Kidney (tissue), 14 donors: Measurements from ENCODE around the gene EMSY. TPM values are rescaled to one million over a fixed set of nuclear protein-coding genes. Genes with fewer than 3 reads are reported as not detected.
"Not testable (repeated sequence)": the region's sequence is repeated elsewhere in the genome, so short reads cannot be mapped to it uniquely, and the experiment has no call there.

Source experiments
- DNase-seq, 5 donors: peaks; one replicate each; pipeline ENCODE4 v3.0.0-alpha.2; 2013 to 2020
- FAIRE-seq: peaks from 2 replicates; lab custom pipeline; 2012; peaks lifted over from hg19 to GRCh38; lab: Jason Lieb, UNC
- H3K27ac ChIP-seq, 2 donors: one replicate each; pipeline ENCODE4 v1.7.0; 2013; ENCODE audit warnings: low read depth in 2 of 2, low read length in 2 of 2, inconsistent platforms in 1 of 2
- H3K27me3 ChIP-seq: one replicate; pipeline ENCODE4 v1.7.1; 2013; ENCODE audit warnings: low read length, inconsistent platforms; ENCODE audit not compliant: control insufficient read depth, insufficient read depth
- H3K36me3 ChIP-seq, 3 donors: one replicate each; pipeline versions ENCODE4 v1.7.0 to v1.7.1; 2013; ENCODE audit warnings: low read length in 3 of 3, control low read depth in 1 of 3, inconsistent platforms in 1 of 3; ENCODE audit not compliant: insufficient read depth in 3 of 3, control insufficient read depth in 2 of 3
- H3K4me1 ChIP-seq, 3 donors: one replicate each; pipeline versions ENCODE4 v1.7.0 to v1.7.1; 2013; ENCODE audit warnings: low read length in 3 of 3, inconsistent platforms in 1 of 3, low read depth in 1 of 3; ENCODE audit not compliant: control insufficient read depth in 2 of 3, insufficient read depth in 2 of 3
- H3K4me3 ChIP-seq, 3 donors: one replicate each; pipeline versions ENCODE4 v1.7.0 to v1.8.1; 2013; ENCODE audit warnings: low read length in 3 of 3, control low read depth in 1 of 3, inconsistent platforms in 1 of 3
- H3K9ac ChIP-seq, 3 donors: one replicate each; pipeline versions ENCODE4 v1.7.0 to v1.7.1; 2013; ENCODE audit warnings: low read length in 3 of 3, control low read depth in 1 of 3, inconsistent platforms in 1 of 3
- H3K9me3 ChIP-seq, 3 donors: one replicate each; pipeline versions ENCODE4 v1.7.0 to v1.7.1; 2013; ENCODE audit warnings: low read length in 3 of 3, control low read depth in 1 of 3, inconsistent platforms in 1 of 3; ENCODE audit not compliant: control insufficient read depth in 2 of 3, insufficient read depth in 1 of 3
- intact Hi-C: fragments of 100-400 bp; cut with DNase I; formaldehyde crosslinking; loops from one replicate; pipeline ENCODE4 v1.11.1; 2022
- polyA plus RNA-seq: library from polyadenylated mRNA; stranded (reverse); fragments of 350-450 nt; fragmentation: Illumina TruSeq; extraction: RNeasy Lipid Tissue Mini Kit (QIAGEN cat#74804); gene quantifications from one replicate; pipeline ENCODE4 v1.2.3, GENCODE V29; 2014; ENCODE audit warnings: low read depth, low replicate concordance; ENCODE audit not compliant: insufficient read depth
- total RNA-seq: library from RNA; stranded (reverse); fragmentation: NEBNext Ultra II Directional; extraction: Animal tissue kit (Norgen Biotek cat#: 25700); gene quantifications from one replicate; pipeline ENCODE4 v1.2.1, GENCODE V29; 2021
- TF ChIP-seq, protein P1 (sequence below): IDR thresholded peaks from 3 replicates; pipeline ENCODE4 v1.5.1; 2012; ENCODE audit warnings: mild to moderate bottlenecking, moderate library complexity, borderline replicate concordance; ENCODE audit not compliant: insufficient read depth; ENCODE audit errors: extremely low read depth
- donor health status: control.
- donor health status: control.
- donor health status: control.
- donor health status: control.
- donor health status: control.
- donor health status: DM: yes; HTN: yes; CAD: no.
- donor health status: Normal renal cell carcinoma (clear cell type).

The EMSY gene
- total and polyA plus RNA-seq, 2 donors from 2014 or later: 7.5 to 22.2 TPM

DNA sequence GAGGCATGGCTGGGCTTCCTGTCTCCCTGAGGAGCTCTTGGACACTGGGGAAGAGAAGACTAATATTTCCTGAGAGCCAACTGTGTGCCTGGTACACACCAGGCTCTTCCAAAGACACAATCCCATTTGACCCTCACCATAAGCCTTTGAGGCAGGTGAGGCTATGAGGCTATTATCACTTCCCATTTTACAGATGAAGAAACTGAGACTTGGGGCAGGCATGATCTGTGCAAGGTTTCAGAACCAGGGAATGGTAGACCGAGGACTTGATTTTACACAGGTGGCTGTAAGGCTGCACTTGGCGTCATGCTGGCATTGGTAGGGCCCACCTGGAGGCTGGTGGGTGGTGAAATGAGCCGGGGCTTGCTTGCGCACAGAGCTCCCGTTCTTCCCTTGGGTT is 134.9 kb downstream of the EMSY start:
- TF ChIP-seq, protein P1, sequence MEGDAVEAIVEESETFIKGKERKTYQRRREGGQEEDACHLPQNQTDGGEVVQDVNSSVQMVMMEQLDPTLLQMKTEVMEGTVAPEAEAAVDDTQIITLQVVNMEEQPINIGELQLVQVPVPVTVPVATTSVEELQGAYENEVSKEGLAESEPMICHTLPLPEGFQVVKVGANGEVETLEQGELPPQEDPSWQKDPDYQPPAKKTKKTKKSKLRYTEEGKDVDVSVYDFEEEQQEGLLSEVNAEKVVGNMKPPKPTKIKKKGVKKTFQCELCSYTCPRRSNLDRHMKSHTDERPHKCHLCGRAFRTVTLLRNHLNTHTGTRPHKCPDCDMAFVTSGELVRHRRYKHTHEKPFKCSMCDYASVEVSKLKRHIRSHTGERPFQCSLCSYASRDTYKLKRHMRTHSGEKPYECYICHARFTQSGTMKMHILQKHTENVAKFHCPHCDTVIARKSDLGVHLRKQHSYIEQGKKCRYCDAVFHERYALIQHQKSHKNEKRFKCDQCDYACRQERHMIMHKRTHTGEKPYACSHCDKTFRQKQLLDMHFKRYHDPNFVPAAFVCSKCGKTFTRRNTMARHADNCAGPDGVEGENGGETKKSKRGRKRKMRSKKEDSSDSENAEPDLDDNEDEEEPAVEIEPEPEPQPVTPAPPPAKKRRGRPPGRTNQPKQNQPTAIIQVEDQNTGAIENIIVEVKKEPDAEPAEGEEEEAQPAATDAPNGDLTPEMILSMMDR: no peak
- no peak overlapping the region for H3K4me3 ChIP-seq
- H3K27ac ChIP-seq: peak overlapping the region; percentile 88 to 94
- peaks cover 3 to 15% (median 13%) of the 10 kb centered on the region in 3 donors for H3K4me1 ChIP-seq
- H3K36me3 ChIP-seq: no peaks in the 10 kb centered on the region
- FAIRE-seq (no peak), DNase-seq (peak in 1 of 5 donors; percentile 60)
- no peaks in the 10 kb centered on the region for H3K9me3 ChIP-seq
- no peaks in the 10 kb centered on the region for H3K27me3 ChIP-seq
- peak overlapping the region in 1 of 3 donors; percentile 48 for H3K9ac ChIP-seq
- intact Hi-C loops: no loop called here

DNA sequence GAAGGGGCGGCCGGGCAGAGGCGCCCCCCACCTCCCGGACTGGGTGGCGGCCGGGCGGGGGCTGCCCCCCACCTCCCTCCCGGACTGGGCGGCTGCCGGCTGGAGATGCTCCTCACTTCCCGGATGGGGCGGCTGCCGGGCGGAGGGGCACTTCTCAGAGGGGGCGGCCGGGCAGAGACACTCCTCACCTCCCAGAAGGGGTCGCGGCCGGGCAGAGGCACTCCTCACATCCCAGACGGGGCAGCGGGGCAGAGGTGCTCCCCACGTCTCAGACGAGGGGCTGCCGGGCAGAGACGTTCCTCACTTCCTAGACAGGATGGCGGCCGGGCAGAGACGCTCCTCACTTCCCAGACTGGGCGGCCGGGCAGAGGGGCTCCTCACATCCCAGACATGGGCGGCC is 137.7 kb downstream of the EMSY start:
- H3K27me3 ChIP-seq, H3K4me3 ChIP-seq, intact Hi-C loops, H3K9me3 ChIP-seq, DNase-seq, H3K27ac ChIP-seq, H3K9ac ChIP-seq, FAIRE-seq, H3K36me3 ChIP-seq: not testable (repeated sequence)
- H3K4me1 ChIP-seq: peaks cover 3 to 14% (median 7%) of the 10 kb centered on the region in 3 donors

DNA sequence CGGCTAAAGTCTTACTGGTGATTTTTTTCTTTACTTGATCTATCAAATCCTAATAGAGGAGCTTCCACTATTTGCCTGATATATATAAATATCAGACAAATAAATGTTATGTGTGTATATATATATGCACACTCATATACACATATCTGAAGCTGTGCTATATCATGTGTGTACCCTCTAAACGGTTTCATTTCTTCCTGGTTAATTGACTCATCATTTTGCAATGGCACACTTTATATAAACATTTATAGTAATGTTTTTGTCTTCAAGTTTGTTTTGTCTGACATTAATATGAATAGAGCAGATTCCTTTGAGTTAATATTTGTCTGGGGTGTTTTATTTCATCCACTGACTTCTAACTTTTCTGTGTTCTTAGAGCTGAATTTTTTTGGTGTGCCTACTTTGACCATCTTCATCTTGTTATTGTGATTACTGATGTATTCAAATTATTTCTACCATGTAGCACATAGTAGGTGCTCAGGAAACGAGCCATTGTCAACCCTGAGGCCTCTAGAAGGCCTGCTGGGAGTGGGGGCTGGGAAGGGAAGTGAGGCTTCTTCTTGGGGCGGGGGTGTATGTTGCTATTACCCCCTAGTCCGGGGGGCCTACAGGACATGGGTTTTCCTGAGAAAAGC is 143.1 kb downstream of the EMSY start:
- DNase-seq (no peak), FAIRE-seq (no peak)
- Histone ChIP-seq H3K4me3 (no peak overlapping the region), H3K9me3 (no peaks in the 10 kb centered on the region), H3K27me3 (no peaks in the 10 kb centered on the region), H3K4me1 (peaks cover 0 to 6% (median 4%) of the 10 kb centered on the region in 3 donors), H3K27ac (peak overlapping the region; percentile 85 to 93), H3K36me3 (no peaks in the 10 kb centered on the region), H3K9ac (peak overlapping the region in 1 of 3 donors; percentile 56)
- TF ChIP-seq, protein P1: no peak
- intact Hi-C loops: no loop called here

DNA sequence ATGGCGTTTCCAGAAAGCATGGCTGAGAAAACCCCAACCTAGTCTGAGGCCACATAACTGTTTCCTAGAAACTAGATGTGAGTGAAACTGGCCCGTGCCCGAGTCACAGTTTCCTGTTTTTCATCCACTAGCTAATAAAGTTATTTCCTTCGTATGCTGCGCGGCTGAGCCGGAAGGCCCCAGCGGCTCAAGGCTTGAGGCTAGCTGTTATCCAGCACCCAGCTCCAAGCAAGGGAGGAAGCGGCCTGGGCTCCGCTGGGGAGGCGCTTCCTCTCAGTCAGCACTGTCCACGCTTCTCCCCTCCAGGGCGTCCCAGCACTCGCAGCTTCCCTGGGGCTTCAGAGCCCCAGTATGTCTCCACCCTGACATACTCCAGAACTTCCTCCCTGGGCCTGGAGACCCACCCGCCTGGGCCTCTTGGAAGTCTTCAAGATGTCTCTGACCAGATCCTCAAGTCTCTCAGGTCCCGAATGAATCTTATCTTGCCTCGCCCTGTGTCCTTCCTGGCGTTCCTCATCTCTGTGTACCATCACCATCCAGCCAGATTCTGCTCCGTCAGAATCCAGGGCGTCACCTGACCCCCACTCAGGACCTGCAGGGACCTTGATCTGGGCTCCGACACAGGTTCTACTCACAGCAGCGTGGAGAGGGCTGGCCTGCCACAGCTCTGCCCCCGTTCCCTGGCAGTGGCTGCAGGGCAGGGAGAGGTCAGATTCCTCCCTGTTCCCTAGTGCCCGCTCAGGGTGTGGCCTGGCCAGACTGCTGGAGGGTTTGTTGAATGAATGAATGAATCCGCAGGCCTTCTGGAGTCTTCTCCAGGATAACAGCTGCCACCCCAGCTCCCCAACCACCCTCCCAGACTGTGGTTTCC is 143.9 kb downstream of the EMSY start:
- no peak for FAIRE-seq
- Histone ChIP-seq H3K9me3 (no peaks in the 10 kb centered on the region), H3K27me3 (no peaks in the 10 kb centered on the region), H3K36me3 (no peaks in the 10 kb centered on the region), H3K27ac (peak overlapping the region; percentile 85 to 93), H3K4me3 (no peak overlapping the region), H3K4me1 (peaks cover 0 to 6% (median 4%) of the 10 kb centered on the region in 3 donors), H3K9ac (peak overlapping the region in 1 of 3 donors; percentile 56)
- DNase-seq: peak in 3 of 5 donors; percentile 34 to 90 (median 82)
- TF ChIP-seq, protein P1: no peak
- intact Hi-C loops: no loop called here
